SU-DHL-6 (cell line): ENCODE measurements around the gene GSDMA.

Experiments
- H2AFZ ChIP-seq: fragments of 200-600 bp; sonication (generic); 2 replicates; pipeline ENCODE4 v1.6.1; 2014; ENCODE audit warnings: low read depth, mild to moderate bottlenecking, moderate library complexity, mixed read lengths, antibody characterized with exemption, low read length; ENCODE audit not compliant: severe bottlenecking
- H3F3A ChIP-seq: fragments of 200-600 bp; shearing (Covaris generic); 2 replicates; pipeline ENCODE4 v1.6.0; 2016; ENCODE audit warnings: antibody characterized with exemption, mild to moderate bottlenecking; ENCODE audit not compliant: insufficient read depth
- H3K27ac ChIP-seq: fragments of 200-600 bp; sonication (generic); 2 replicates; pipeline ENCODE4 v1.5.1; 2016; ENCODE audit warnings: low read depth, mild to moderate bottlenecking, low read length, moderate library complexity, mixed read lengths
- H3K27me3 ChIP-seq: fragments of 200-600 bp; sonication (generic), shearing (Covaris generic); 2 replicates; pipeline ENCODE4 v1.6.0; 2014; ENCODE audit warnings: mild to moderate bottlenecking, low read length
- H3K36me3 ChIP-seq: fragments of 200-600 bp; sonication (generic); 2 replicates; pipeline ENCODE4 v1.6.1; 2014; ENCODE audit warnings: mild to moderate bottlenecking, low read length, mixed read lengths
- H3K4me2 ChIP-seq: fragments of 300-600, 200-600 bp; shearing (Covaris generic), sonication (generic); 2 replicates; pipeline ENCODE4 v1.6.0; 2014; ENCODE audit warnings: low read length, low read depth, mild to moderate bottlenecking; ENCODE audit not compliant: poor library complexity, severe bottlenecking
- H3K4me3 ChIP-seq: fragments of 200-600 bp; sonication (generic); 2 replicates; pipeline ENCODE4 v1.5.1; 2014; ENCODE audit warnings: antibody characterized with exemption, low read length, mild to moderate bottlenecking, mixed read lengths; ENCODE audit not compliant: insufficient read depth, poor library complexity, severe bottlenecking
- H3K79me2 ChIP-seq: fragments of 200-600 bp; sonication (generic); 2 replicates; pipeline ENCODE4 v1.6.1; 2014; ENCODE audit warnings: mild to moderate bottlenecking, low read length, moderate library complexity; ENCODE audit not compliant: insufficient read depth
- H3K9ac ChIP-seq: fragments of 200-600 bp; sonication (generic); 2 replicates; pipeline ENCODE4 v1.7.0; 2014; ENCODE audit warnings: mild to moderate bottlenecking, low read length
- H3K9me2 ChIP-seq: fragments of 200-600 bp; sonication (generic); replicated peaks from 2 replicates; pipeline ENCODE4 v1.6.1; 2014; ENCODE audit warnings: low read length; ENCODE audit not compliant: insufficient read depth
- H3K9me3 ChIP-seq: fragments of 200-600 bp; sonication (generic); 2 replicates; pipeline ENCODE4 v1.6.1; 2014; ENCODE audit warnings: low read length, mixed read lengths; ENCODE audit not compliant: insufficient read depth
- H4K20me1 ChIP-seq: fragments of 200-600 bp; sonication (generic); 2 replicates; pipeline ENCODE4 v1.6.1; 2014; ENCODE audit warnings: low read depth, mild to moderate bottlenecking, antibody characterized with exemption, low read length, moderate library complexity, mixed read lengths
- EZH2phosphoT487 ChIP-seq: fragments of 200-600 bp; sonication (generic), shearing (Covaris generic); conservative IDR thresholded peaks from 2 replicates; pipeline ENCODE4 v1.6.1; 2018; ENCODE audit warnings: mild to moderate bottlenecking, antibody characterized with exemption, low read length, moderate library complexity, mixed read lengths
- TF ChIP-seq, protein P1 (sequence below): fragments of 200-600 bp; sonication (generic); IDR thresholded peaks from one replicate; pipeline ENCODE4 v1.5.1; 2017; ENCODE audit warnings: antibody characterized with exemption, mild to moderate bottlenecking, low read length, moderate library complexity; ENCODE audit not compliant: insufficient read depth, poor library complexity, severe bottlenecking

GSDMA gene, protein sequence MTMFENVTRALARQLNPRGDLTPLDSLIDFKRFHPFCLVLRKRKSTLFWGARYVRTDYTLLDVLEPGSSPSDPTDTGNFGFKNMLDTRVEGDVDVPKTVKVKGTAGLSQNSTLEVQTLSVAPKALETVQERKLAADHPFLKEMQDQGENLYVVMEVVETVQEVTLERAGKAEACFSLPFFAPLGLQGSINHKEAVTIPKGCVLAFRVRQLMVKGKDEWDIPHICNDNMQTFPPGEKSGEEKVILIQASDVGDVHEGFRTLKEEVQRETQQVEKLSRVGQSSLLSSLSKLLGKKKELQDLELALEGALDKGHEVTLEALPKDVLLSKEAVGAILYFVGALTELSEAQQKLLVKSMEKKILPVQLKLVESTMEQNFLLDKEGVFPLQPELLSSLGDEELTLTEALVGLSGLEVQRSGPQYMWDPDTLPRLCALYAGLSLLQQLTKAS

DNA sequence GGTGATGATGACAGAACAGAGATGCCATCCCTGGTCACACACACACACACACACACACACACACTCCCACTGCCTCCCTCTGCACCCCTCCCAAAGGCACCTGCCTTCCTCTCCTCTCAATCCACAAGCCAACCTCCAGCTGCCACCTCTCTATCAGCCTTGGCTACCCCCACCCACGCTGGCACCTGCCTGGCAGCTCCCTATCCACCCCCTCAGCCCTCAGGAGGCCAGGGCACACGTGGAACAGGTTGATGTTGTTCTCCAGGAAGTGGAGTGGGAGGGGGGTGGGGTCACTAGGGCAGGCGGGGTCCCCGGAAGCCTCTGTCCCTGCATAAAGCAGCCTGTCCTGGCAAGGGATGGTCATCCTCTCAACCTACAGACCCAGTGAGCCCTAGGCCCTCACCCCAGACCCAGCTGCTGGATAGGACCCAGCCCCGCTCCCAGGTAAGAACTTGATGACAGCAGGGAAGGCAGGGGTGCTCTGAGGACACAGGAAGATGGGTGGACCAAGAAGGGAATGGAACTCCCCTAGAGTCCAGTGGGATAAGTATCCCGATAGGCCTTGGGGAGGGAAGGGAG, at the start of gene GSDMA:
Gene GSDMA (plus strand): TSS at position 363 of the 579 bp plus-strand sequence. CDS start 2,684 bp downstream, outside the sequence.
- TF ChIP-seq EZH2phosphoT487, result no peak
- TF ChIP-seq, protein P1, sequence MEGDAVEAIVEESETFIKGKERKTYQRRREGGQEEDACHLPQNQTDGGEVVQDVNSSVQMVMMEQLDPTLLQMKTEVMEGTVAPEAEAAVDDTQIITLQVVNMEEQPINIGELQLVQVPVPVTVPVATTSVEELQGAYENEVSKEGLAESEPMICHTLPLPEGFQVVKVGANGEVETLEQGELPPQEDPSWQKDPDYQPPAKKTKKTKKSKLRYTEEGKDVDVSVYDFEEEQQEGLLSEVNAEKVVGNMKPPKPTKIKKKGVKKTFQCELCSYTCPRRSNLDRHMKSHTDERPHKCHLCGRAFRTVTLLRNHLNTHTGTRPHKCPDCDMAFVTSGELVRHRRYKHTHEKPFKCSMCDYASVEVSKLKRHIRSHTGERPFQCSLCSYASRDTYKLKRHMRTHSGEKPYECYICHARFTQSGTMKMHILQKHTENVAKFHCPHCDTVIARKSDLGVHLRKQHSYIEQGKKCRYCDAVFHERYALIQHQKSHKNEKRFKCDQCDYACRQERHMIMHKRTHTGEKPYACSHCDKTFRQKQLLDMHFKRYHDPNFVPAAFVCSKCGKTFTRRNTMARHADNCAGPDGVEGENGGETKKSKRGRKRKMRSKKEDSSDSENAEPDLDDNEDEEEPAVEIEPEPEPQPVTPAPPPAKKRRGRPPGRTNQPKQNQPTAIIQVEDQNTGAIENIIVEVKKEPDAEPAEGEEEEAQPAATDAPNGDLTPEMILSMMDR, result no peak
- Histone ChIP-seq H3K36me3 (no peaks in the 10 kb centered on the region), H3K9me2 (no peaks in the 10 kb centered on the region), H3F3A (no peaks in the 10 kb centered on the region), H2AFZ (no peak within 1 kb of the TSS), H3K9ac (no peak within 1 kb of the TSS), H3K9me3 (no peaks in the 10 kb centered on the region), H3K27ac (no peak within 1 kb of the TSS), H3K27me3 (no peaks in the 10 kb centered on the region), H3K4me3 (no peak within 1 kb of the TSS), H4K20me1 (no peaks in the 10 kb centered on the region), H3K4me2 (no peak within 1 kb of the TSS), H3K79me2 (no peaks in the 10 kb centered on the region)

DNA sequence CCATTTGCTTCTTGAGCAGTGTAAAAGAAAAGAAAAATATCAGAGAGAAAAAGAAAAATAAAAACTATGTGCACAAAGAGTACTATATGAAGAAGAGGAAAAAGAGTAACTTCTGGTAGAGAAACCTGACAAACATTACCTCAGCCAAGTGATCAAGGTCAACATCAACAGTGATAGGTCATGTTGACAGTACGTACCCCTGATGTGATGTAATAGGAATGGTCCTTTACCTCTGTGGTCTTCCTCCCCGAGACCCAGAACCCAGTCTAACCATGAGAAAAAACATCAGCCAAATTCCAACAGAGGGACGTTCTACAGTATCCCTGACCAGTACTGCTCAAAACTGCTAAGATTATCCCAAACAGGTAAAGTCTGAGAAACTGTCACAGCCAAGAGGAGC, 48.8 kb upstream of the GSDMA start:
- Histone ChIP-seq H3K36me3 (no peaks in the 10 kb centered on the region), H2AFZ (no peak overlapping the region), H3F3A (no peaks in the 10 kb centered on the region), H3K27me3 (no peaks in the 10 kb centered on the region), H3K79me2 (no peaks in the 10 kb centered on the region), H3K9ac (no peak overlapping the region), H4K20me1 (no peaks in the 10 kb centered on the region), H3K4me3 (no peak overlapping the region), H3K27ac (no peak overlapping the region), H3K9me3 (no peaks in the 10 kb centered on the region), H3K4me2 (no peak overlapping the region), H3K9me2 (no peaks in the 10 kb centered on the region)
- TF ChIP-seq EZH2phosphoT487, result no peak
- TF ChIP-seq, protein P1, result no peak

DNA sequence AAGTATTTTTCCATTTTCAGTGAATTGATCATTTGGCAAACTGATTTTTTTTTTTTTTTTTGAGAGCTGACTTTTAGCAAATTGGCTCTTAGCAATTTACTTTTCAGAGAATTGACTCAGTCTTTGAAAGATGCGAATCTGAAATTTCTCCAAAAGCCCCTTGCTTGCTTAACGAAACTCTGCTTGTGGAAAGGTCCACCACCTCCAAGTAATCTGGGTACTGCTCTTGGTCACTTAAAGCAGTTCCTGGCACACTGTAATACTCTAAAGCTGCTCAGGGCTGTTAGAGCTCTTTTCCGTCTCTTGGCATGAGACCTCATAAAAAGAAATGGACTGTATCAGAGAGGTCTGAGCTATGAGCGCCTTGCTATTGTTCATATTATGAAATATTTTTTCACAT, 47.2 kb upstream of the GSDMA start:
- Histone ChIP-seq H3K4me2 (no peak overlapping the region), H3K27me3 (no peaks in the 10 kb centered on the region), H3K79me2 (no peaks in the 10 kb centered on the region), H3K9ac (no peak overlapping the region), H3K9me3 (no peaks in the 10 kb centered on the region), H3K9me2 (no peaks in the 10 kb centered on the region), H3K4me3 (no peak overlapping the region), H2AFZ (no peak overlapping the region), H4K20me1 (no peaks in the 10 kb centered on the region), H3K27ac (no peak overlapping the region), H3F3A (no peaks in the 10 kb centered on the region), H3K36me3 (no peaks in the 10 kb centered on the region)
- TF ChIP-seq EZH2phosphoT487, result no peak
- TF ChIP-seq, protein P1, result no peak
